NCI-H2171 treated with DMSO at 0.1 percent for 48 hours (cell line): ENCODE data around the gene PDRG1.
A peak's percentile ranks its signal among the peaks of the same experiment; 100 is the strongest.

ENCODE experiments used
- DNase-seq: peaks from one replicate; lab custom pipeline; 2025; lab: John Stamatoyannopoulos, UW

Gene PDRG1

GRCh38 chr20:31951530-31952453 lies at the start of gene PDRG1:
PDRG1 (minus strand) TSS chr20:31952046; CDS start chr20:31951961, 85 bp downstream.
- peak; percentile 99 for DNase-seq

DNA sequence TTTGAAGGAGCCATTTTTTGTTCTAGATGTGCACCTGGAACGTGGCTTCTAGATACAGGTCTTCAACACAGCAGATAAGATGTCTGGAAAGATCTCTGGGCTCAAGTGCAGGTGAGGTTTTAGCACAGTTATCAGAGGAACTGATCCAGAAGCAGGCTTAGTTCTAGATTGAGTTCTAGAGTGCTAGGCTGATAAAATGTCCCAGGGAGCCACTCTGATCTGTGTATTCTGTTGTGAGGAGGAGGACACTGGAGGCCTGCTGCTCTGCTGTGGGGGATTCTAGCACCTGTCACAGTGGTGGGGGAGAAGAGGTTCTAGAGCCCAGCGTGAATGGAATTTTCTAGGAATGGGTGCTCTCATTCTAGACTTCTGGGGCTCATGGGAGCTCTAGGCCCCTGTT lies 46.4 kb upstream of the PDRG1 start:
- DNase-seq, result no peak

- no peak for DNase-seq
These were observed 45.1 kb upstream of the PDRG1 start for GRCh38 chr20:31996996-31997395.

GRCh38 chr20:31992086-31992485 lies 40.2 kb upstream of the PDRG1 start:
- DNase-seq, result no peak

DNA sequence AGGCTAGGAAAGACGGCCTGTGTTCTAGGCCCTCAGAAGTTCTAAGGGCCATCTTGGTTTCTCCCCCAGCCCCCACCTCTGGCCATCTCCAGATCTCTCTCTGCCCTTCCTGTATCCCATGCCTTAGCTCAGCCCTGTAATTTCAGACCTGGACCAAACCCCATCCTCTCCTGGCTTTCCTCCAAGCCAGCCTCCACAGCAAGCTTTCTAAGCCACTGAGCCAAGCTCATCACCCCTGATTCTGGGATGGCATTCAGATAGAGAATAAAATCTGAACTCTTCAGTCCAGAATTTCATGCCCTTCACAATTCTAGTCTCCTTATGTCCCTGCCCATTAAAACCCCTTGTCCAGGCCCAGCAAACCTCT lies 39.5 kb upstream of the PDRG1 start:
- DNase-seq, result no peak

- peak; percentile 98 for DNase-seq
These were observed 38.9 kb upstream of the PDRG1 start for GRCh38 chr20:31990641-31991338.

DNA sequence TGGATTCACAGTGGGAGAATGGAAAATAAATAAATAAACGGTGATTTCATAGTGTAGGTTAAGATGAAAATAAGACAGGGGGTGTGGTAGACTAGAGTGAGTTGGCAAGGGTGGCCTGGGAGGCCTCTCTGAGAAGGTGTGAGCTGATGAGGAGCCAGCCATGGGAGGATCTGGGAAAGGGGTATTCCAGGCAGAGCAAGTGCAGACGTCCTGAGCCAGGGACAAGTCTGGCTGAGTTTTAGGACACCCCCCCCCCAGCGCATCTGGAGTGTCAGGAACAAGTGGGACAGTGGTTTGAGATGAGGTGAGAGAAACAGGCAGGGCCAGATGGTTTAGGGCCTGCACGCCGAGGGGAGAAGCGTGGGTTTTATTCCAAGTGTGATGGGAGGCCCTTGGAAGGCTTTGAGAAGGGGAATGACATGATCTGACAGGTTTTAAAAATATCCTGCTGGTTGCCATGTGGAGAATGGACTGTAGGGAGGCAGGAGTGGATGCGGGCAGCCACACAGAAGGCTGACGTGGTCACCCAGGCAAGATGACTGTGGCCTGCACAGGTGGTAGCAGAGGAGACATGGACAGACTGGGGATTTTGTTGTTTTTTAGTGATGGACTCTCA lies 37.3 kb upstream of the PDRG1 start:
- DNase-seq, result peak; percentile 75

DNA sequence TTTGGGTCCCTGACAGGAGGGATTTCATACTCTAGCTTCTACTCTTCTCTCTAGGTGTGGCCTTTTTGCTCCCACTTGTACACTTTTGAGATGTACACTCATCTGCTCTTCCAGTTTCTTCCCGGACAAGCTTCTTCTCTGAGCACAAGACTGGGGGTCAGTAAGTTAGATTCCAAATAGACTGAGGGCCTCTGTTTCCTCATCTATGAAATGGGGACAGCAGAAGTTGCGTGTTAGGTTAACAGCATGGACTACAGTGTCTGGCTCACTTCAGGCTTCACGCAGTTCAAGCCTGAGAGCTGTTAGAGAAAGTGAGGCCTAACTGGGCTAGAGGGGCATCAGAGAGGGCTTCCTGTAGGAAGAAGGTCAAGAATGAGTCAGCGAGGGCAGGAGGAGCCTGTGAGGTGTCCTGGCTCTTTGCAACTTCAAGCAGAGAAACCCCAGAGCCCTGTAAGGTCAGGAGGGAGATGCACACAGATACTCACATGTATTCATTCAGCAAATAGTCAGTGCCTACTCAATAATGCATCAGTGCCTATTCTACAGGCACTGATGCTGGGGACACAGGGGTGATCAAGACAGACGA lies 36.7 kb upstream of the PDRG1 start:
- DNase-seq, result no peak

- DNase-seq, result peak; percentile 20
These were observed 35.9 kb upstream of the PDRG1 start for GRCh38 chr20:31987744-31988143.

DNA sequence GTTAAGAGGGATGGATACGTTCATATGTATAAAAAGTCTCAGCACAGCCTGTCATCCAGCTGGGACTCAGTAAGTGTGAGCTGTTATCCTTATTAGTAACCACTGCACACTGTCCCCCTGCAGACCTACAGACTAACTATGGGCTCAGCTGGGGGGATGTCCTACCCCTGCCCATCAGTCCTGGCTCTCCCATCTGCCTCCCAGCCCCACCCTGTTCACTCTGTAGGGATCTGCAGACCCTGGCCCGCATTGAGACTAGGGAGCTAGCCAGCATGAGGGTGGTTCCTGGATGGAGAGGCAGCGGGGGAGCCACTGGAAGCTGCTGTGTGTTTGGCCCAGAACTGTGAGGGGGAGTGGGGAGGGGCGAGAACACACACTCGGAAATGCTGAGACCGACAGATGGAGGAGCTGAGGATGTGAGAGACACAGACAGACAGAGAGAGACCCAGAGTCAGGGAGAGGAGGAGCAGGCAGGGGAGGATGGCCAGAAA lies 33.2 kb upstream of the PDRG1 start:
- peak; percentile 94 for DNase-seq

DNA sequence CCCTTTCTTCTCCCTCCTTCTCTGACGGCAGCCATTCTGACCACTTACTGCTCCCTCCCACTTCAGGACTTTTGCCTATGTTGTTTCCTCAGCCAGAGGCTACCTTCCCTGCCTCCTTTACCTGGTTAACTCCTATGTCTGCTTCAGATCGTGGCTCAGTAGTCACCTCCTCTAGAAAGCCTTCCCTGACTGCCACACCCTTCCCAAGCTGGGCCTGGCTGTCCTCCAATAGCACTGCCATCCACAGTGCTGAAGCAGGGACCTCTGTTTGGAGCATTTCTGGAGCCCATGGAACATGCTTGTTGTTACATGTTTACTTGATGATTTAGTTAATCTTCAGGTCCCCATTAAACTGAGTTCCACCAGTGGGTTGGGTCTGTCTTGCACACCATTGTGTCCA lies 29.9 kb upstream of the PDRG1 start:
- DNase-seq, result no peak

DNA sequence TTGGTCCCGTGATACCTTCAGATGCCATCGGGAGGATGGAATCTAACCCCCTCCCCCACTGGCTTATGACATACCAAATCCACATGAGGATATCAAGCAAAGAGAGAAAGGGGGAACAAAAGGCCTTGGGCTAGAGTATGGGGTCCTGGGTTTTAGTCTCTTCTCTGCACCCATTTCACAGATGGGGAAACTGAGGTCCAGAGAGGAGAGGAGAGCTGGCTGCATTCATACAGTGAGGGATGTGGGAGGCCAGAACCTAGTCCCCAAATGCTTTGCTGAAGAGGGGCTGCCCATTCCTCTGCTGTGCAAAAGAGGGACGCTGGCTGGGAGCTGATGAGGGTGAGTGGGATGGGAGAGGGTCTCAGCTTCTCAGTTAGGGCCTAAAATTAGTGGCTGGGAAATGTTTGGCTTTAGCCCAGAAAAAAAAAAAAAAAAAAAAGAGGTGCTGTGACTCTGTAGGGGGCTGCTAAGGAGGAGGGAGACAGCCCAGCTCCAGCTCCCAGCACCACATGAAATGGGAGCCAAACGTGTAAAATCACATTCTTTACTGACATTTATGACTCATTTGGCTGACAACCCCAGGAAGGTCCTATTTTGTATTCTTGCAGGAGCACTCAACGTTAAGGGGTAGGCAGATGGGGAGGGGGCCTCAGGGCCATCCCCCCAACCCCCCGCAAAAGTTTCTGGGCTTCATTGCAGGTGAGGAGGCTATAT lies 28.0 kb upstream of the PDRG1 start:
- no peak for DNase-seq

DNA sequence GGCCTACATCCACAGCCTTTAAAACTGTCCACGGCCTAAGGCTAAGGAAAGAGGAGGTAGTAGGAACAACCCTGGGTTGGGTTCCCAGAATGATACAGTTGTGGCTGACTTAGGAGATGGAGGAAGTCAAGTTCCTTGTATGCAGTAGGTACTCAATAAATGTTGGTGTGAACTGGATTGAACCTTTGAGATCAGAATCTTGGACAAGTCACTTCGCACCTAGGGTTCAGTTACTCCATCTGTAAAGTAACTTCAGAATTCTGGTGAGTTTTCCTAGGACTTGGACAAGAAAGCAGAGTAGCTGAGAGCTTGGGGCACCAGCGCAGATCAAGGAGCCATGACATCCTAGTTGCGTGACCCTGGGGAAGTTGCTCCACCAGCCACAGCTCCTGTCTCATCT lies 25.2 kb upstream of the PDRG1 start:
- DNase-seq, result no peak

GRCh38 chr20:31975874-31976273 lies 24.0 kb upstream of the PDRG1 start:
- no peak for DNase-seq

DNA sequence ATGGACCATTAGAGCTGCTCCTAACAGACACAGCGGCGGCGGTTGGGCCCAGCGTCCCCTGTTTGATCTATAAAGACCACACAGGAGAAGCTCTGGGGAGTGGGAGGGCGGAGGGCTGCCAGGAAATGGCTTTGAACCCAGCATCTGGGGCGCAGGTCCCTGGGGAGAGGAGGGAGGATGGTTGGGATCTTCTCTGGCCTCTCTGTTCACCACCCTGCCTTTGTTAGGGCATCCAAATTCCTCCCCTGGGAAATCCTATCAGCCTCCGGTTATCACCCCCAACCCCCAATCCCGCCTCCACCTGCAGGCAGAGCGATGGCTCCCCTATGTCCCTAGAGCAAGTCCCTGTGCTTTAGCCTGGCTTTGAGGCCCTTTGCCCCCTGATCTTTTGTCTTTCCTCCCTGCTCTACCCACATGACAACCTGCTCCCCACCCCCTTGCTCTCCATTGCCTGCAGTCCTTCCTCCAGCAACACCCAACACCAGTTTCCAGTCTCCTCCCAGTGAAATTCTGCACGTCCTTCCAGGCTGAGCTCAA lies 23.2 kb upstream of the PDRG1 start:
- DNase-seq, result peak; percentile 75

DNA sequence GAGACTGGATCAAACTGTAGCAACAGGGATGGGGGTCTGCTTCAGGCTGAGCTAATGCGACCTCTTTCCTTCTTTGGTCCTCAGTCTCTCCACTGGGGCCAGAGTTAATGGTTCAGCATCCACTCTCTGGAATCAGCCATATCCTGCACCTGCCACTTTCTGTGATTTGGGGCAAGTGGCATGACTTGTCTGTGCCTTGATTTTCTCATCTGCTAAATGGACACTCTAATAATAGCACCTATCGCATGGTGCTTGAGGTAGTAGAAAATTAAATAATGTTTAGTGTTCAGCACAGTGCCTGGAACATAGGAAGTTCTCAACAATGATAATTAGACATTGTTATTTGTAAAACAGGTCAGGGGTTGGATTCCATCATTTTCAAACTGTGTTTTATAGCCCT lies 22.4 kb upstream of the PDRG1 start:
- DNase-seq, result no peak

DNA sequence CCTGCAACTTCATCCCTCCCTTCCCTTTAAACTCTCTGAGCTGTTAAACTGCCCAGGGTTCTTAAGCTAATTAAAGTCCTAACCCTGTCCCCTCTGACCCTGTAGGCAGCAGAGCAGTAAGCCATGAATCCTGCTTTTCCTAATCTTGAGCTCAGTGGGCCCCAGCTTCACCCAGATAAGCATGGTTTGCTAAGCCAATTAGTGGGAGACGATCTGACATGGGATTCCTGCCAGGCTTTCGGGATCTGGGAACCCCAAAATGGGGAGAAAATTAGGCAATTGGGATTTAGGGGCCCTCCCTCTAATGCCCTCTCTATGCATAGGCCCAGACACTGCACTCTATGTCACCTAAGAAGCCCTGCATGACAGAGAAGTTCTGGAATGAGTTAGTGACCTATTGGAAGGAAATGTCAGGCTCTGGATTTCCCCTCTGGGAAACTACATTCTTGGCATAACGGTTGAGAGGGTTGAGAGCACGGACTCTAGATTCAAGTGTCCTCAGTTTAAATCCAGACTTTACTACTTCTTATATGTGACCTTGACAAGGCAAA lies 20.7 kb upstream of the PDRG1 start:
- DNase-seq, result no peak

GRCh38 chr20:31969991-31970390 lies 18.1 kb upstream of the PDRG1 start:
- DNase-seq, result peak; percentile 44

DNA sequence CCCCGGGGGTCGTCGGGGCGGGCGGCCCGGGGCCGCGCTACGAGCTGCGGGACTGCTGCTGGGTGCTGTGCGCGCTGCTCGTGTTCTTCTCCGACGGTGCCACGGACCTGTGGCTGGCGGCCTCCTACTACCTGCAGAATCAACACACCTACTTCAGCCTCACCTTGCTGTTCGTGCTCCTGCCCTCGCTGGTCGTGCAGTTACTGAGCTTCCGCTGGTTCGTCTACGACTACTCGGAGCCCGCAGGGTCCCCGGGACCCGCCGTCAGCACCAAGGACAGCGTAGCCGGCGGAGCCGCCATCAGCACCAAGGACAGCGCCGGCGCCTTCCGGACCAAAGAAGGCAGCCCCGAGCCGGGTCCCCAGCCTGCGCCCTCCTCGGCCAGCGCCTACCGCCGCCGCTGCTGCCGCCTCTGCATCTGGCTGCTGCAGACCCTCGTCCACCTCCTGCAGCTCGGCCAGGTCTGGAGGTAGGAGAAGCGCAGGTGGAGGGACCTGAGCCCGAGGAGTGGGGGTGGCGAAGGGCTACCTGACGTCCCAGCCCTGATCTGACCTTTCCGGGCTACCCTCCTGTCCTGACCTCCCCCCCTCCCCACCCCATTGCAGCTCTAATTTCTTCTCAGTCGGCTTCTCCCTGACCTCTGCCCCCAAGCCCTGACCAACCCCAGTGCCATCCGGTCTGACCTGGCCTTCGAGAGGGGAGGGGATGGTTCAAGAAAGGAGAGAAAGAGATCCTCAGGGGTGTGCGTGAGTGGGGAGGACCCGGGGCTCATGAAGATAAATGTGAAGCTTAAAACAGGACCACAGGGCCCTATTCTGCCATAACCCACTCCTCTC lies 16.7 kb upstream of the PDRG1 start:
- DNase-seq, result peak; percentile 55

DNA sequence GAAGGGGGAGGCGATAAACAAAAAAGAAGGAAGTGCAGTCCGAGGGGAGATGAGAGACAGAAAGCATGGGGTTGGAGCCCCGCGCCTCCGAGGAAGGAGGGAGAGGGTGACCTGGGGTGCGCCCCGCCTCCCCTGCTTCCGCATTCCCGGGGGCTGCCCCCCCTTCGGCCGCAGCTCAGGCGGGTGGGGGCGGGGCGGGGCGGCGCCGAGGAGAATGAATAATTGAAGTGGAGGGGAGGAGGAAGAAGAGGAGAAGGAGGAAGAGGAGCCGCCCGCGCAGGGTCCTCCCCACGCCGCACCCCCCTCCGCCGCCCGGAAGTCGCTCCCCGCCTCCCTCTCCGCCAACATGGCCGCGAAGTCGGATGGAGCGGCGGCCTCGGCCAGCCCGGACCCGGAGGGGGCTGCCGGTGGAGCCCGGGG lies 16.0 kb upstream of the PDRG1 start, which contains the start of gene XKR7:
Gene XKR7, plus strand, starts transcription at position 322 of the 420 bp plus-strand sequence. Its CDS starts 25 bp downstream, at position 347.
- peak; percentile 90 for DNase-seq
